ENCODE results near the gene AOAH. TPM values are rescaled to one million over a fixed set of nuclear protein-coding genes. Genes with fewer than 3 reads are reported as not detected.
"Not testable (repeated sequence)": the region's sequence is repeated elsewhere in the genome, so short reads cannot be mapped to it uniquely, and the experiment has no call there.

The AOAH gene
- polyA plus RNA-seq, 4 donors, result 2.4 to 3.4 (median 2.8) TPM

GRCh38 chr7:36741866-36742265 lies 17.6 kb upstream of the AOAH start:
- DNase-seq (ENCODE audit: low read depth in 4 of 4, low spot score in 3 of 4), result no peak

- DNase-seq (ENCODE audit: low read depth in 4 of 4, low spot score in 3 of 4), result no peak
These were observed 15.1 kb upstream of the AOAH start for GRCh38 chr7:36739351-36739750.

GRCh38 chr7:36736899-36737211 lies 12.6 kb upstream of the AOAH start:
- no peak for DNase-seq (ENCODE audit: low read depth in 4 of 4, low spot score in 3 of 4)

GRCh38 chr7:36736090-36736898 lies 12.0 kb upstream of the AOAH start:
- DNase-seq (ENCODE audit: low read depth in 4 of 4, low spot score in 3 of 4), result no peak

GRCh38 chr7:36735172-36735571 lies 10.9 kb upstream of the AOAH start:
- no peak for DNase-seq (ENCODE audit: low read depth in 4 of 4, low spot score in 3 of 4)

GRCh38 chr7:36734731-36735130 lies 10.4 kb upstream of the AOAH start:
- DNase-seq (ENCODE audit: low read depth in 4 of 4, low spot score in 3 of 4), result no peak

- no peak for DNase-seq (ENCODE audit: low read depth in 4 of 4, low spot score in 3 of 4)
These were observed 9.1 kb upstream of the AOAH start for GRCh38 chr7:36733411-36733810.

GRCh38 chr7:36732806-36733205 lies 8.5 kb upstream of the AOAH start:
- DNase-seq (ENCODE audit: low read depth in 4 of 4, low spot score in 3 of 4), result no peak

GRCh38 chr7:36730046-36730445 lies 5.8 kb upstream of the AOAH start:
- DNase-seq (ENCODE audit: low read depth in 4 of 4, low spot score in 3 of 4), result no peak

- no peak for DNase-seq (ENCODE audit: low read depth in 4 of 4, low spot score in 3 of 4)
These were observed 3.8 kb upstream of the AOAH start for GRCh38 chr7:36728143-36728542.

GRCh38 chr7:36726806-36727503 lies 2.7 kb upstream of the AOAH start:
- no peak for DNase-seq (ENCODE audit: low read depth in 4 of 4, low spot score in 3 of 4)

- no peak for DNase-seq (ENCODE audit: low read depth in 4 of 4, low spot score in 3 of 4)
These were observed 2.0 kb upstream of the AOAH start for GRCh38 chr7:36726311-36726710.

- DNase-seq (ENCODE audit: low read depth in 4 of 4, low spot score in 3 of 4), result no peak
These were observed 702 bp upstream of the AOAH start for GRCh38 chr7:36724996-36725395.

- no peak for DNase-seq (ENCODE audit: low read depth in 4 of 4, low spot score in 3 of 4)
These were observed 1.0 kb downstream of the AOAH start for GRCh38 chr7:36723291-36723690.

GRCh38 chr7:36719083-36719632 lies 5.1 kb downstream of the AOAH start:
- no peak for DNase-seq (ENCODE audit: low read depth in 4 of 4, low spot score in 3 of 4)

GRCh38 chr7:36717586-36717985 lies 6.7 kb downstream of the AOAH start:
- DNase-seq (ENCODE audit: low read depth in 4 of 4, low spot score in 3 of 4), result no peak

- not testable (repeated sequence) for DNase-seq (ENCODE audit: low read depth in 4 of 4, low spot score in 3 of 4)
These were observed 7.5 kb downstream of the AOAH start for GRCh38 chr7:36716802-36717201.

GRCh38 chr7:36712015-36712414 lies 12.3 kb downstream of the AOAH start:
- DNase-seq (ENCODE audit: low read depth in 4 of 4, low spot score in 3 of 4), result no peak

GRCh38 chr7:36711256-36711655 lies 13.0 kb downstream of the AOAH start:
- DNase-seq (ENCODE audit: low read depth in 4 of 4, low spot score in 3 of 4), result no peak

GRCh38 chr7:36710186-36710791 lies 14.0 kb downstream of the AOAH start:
- DNase-seq (ENCODE audit: low read depth in 4 of 4, low spot score in 3 of 4), result no peak

GRCh38 chr7:36708767-36709166 lies 15.5 kb downstream of the AOAH start:
- DNase-seq (ENCODE audit: low read depth in 4 of 4, low spot score in 3 of 4), result no peak

- DNase-seq (ENCODE audit: low read depth in 4 of 4, low spot score in 3 of 4), result no peak
These were observed 16.4 kb downstream of the AOAH start for GRCh38 chr7:36707898-36708297.

Measured in left renal pelvis (tissue), 4 donors.